ENCODE data around the gene GUCY2F.

The GUCY2F gene

GRCh38 chrX:109392895-109393294, 89.0 kb downstream of the GUCY2F start:
- DNase-seq, result no peak

GRCh38 chrX:109390556-109390955, 91.3 kb downstream of the GUCY2F start:
- DNase-seq, result no peak

- no peak for DNase-seq
Observed at GRCh38 chrX:109389917-109390316, 92.0 kb downstream of the GUCY2F start.

- no peak for DNase-seq
Observed at GRCh38 chrX:109384699-109385098, 97.2 kb downstream of the GUCY2F start.

GRCh38 chrX:109382332-109382731, 99.6 kb downstream of the GUCY2F start:
- no peak for DNase-seq

GRCh38 chrX:109378281-109378680, 103.6 kb downstream of the GUCY2F start:
- DNase-seq, result no peak

- no peak for DNase-seq
Observed at GRCh38 chrX:109374262-109374960, 107.5 kb downstream of the GUCY2F start.

- DNase-seq, result no peak
Observed at GRCh38 chrX:109373468-109373867, 108.4 kb downstream of the GUCY2F start.

GRCh38 chrX:109372716-109373115, 109.2 kb downstream of the GUCY2F start:
- DNase-seq, result no peak

- DNase-seq, result no peak
Observed at GRCh38 chrX:109372291-109372690, 109.6 kb downstream of the GUCY2F start.

- DNase-seq, result no peak
Observed at GRCh38 chrX:109362101-109362500, 119.8 kb downstream of the GUCY2F start.

- no peak for DNase-seq
Observed at GRCh38 chrX:109360301-109360700, 121.6 kb downstream of the GUCY2F start.

- DNase-seq, result no peak
Observed at GRCh38 chrX:109357706-109358105, 124.2 kb downstream of the GUCY2F start.

GRCh38 chrX:109356684-109357083, 125.2 kb downstream of the GUCY2F start:
- no peak for DNase-seq

- no peak for DNase-seq
Observed at GRCh38 chrX:109352066-109352588, 129.8 kb downstream of the GUCY2F start.

- no peak for DNase-seq
Observed at GRCh38 chrX:109351557-109351956, 130.3 kb downstream of the GUCY2F start.

GRCh38 chrX:109350551-109350950, 131.3 kb downstream of the GUCY2F start:
- DNase-seq, result no peak

GRCh38 chrX:109350051-109350450, 131.8 kb downstream of the GUCY2F start:
- DNase-seq, result no peak

- DNase-seq, result no peak
Observed at GRCh38 chrX:109347632-109348031, 134.3 kb downstream of the GUCY2F start.

GRCh38 chrX:109346491-109346890, 135.4 kb downstream of the GUCY2F start:
- DNase-seq, result no peak

GRCh38 chrX:109345856-109346255, 136.0 kb downstream of the GUCY2F start:
- no peak for DNase-seq

- DNase-seq, result no peak
Observed at GRCh38 chrX:109344678-109345077, 137.2 kb downstream of the GUCY2F start.

- DNase-seq, result no peak
Observed at GRCh38 chrX:109344101-109344500, 137.8 kb downstream of the GUCY2F start.

- no peak for DNase-seq
Observed at GRCh38 chrX:109343671-109344070, 138.2 kb downstream of the GUCY2F start.

- no peak for DNase-seq
Observed at GRCh38 chrX:109336141-109336540, 145.7 kb downstream of the GUCY2F start.
